NCI-H226 (cell line): ENCODE results near the gene TTLL10.

Experiments used
- DNase-seq: peaks from one replicate; pipeline ENCODE4 v3.0.0-alpha.2; 2015

Gene TTLL10, protein sequence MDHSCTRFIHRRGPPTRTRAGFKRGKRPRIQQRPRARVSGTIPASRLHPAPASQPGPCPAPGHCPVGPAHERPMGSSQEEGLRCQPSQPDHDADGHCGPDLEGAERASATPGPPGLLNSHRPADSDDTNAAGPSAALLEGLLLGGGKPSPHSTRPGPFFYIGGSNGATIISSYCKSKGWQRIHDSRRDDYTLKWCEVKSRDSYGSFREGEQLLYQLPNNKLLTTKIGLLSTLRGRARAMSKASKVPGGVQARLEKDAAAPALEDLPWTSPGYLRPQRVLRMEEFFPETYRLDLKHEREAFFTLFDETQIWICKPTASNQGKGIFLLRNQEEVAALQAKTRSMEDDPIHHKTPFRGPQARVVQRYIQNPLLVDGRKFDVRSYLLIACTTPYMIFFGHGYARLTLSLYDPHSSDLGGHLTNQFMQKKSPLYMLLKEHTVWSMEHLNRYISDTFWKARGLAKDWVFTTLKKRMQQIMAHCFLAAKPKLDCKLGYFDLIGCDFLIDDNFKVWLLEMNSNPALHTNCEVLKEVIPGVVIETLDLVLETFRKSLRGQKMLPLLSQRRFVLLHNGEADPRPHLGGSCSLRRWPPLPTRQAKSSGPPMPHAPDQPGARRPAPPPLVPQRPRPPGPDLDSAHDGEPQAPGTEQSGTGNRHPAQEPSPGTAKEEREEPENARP

DNA sequence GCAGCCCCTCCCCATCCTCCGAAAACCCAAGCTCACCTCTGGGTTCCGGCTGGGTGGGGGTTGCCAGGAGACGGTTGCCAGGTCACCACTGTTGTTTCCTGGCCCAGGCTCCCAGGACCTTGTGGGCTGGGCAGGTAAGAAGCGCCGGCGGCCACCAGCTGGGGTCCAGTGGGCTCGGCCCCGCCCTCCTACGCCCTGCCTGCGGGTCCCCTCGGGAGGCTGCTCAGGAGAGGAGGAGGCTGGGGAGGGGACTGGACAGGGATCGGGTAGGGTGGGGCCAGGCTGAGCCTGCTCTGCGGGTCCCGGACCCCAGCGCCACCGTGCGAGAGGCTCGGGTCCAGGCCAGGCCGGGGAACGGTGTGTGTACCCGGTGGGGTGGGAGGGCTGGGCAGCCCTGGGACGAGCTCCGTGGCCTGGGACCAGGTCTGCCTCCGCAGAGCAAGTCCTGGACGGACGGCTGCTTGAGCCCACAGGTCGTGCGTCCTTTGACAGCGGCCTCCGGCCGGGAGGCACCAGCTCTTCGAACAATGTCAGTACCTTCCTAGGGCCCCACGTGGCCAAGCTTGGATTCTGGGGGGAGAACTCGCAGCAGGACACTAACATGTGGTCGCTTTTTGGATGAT is at the start of gene TTLL10:
TSS of gene TTLL10 (plus strand) at position 88 of the 623 bp plus-strand sequence. CDS start 5,336 bp downstream, outside the sequence.
- no peak for DNase-seq

DNA sequence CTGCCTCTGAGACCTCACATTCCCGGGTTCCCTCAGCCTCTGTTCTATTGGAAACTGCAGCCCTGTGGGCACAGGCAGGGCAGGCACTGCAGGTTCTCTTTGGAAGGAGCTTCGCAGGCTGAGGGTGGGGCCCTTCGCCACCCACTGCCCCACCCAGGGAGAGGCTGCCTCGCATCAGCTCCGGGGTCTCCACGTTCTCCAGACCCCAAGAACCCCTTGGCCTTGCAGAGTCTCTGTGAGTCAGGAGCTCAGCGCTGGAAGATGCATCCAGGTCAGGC is 49.2 kb upstream of the TTLL10 start:
- DNase-seq = no peak

DNA sequence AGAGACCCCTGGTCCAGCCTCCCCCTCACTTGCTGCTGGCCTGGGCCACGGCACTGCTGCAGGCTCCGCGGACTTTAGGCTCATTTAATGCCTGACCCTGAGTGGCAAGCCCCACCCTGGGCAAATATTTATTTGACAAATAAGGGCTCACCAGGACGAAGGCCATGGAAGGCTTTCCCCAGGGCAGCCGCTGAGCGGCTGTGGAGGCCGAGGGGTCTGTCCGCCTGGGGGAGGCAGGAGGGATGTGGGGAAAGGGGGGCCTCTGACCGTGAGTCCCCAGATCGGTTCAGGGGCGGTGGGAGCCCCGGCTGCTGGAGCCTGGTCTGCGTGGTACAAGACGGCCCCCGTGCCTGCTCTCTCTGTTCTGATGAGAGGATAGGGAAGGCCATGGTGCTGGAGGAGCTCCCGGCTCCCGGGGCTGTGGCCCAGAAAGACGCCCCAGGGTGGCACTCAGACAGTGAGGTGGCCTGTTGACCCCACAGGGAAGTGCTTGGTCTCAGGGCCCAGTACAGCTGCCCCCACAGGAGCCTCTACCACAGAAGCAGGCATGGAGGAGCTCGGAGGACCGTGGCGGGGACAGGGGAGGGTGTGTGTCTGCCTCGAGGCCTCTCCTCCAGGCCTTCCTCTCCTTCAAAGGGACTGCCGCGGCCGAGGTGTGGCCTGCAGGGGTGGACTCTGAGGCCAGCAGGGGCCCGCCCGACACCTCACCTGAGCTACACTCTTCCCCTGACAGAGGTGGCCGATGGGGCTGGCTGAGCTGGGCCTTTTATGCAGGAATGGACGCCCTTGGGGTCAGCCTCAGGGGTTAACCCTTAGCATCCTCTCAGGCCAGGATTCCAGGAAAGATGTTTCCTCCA is 48.7 kb upstream of the TTLL10 start:
- DNase-seq = no peak

DNA sequence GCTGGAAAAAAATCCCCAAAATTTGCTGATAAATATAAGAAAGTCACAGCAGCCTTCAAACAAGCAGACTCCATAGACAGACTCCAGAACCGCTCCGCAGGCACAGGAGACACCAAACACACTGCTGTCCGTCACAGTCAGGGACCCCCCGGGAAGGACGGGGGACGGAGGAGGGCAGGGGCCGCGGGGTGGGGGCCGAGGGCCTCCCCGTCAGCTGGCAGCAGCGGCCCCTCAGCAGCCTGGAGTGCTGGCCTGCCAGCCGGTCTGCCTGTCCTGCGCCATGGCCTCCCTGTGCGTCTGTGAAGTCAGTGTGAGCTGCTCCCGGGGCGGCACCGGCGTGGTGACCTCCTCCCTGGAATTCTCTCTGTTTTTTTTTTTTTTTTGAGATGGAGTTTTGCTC is 47.7 kb upstream of the TTLL10 start:
- DNase-seq = no peak

DNA sequence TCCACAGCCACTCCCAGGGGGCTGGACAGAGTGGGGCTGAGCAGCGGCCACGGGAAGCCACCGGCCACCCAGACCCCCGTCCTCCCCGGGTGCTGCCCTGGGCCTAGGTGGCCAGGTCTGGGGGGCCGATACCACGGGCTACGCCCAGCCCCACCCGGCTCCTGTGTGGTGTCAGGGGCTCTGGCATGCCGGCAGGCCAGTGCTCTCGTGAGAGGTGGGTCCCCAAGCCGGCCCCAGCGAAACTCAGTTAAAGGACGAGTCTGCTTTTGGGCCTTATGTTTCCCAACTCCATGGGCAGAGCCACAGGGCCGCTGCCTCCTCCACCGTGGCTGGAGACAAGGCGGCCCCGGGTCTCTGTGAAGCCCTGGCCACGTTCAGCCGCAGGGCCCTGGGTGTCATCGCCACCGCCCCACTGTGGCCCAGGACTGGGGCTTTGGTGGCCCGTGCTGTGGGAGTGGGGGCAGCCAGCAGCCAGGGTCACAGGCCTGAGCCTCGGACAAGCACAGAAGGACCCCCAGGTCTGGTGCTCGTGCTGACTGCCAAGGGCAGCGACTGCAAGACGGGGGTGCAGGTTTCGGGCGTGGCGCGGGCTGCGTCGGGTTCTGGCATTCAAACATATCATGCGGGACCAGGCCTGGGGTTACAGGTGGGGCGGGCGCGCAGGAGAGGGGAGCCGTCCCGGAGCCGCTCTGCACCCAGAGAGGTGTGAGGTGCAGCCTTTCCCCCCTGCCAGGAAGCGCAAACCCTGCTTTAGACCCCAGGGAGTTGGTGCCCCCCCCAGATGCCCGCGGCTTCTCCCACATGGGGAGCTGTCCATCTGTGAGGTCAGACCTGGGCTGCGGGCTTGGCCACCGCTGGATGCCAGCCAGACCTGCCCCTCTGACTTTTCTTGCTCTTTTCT is 45.9 kb upstream of the TTLL10 start:
- DNase-seq = no peak

DNA sequence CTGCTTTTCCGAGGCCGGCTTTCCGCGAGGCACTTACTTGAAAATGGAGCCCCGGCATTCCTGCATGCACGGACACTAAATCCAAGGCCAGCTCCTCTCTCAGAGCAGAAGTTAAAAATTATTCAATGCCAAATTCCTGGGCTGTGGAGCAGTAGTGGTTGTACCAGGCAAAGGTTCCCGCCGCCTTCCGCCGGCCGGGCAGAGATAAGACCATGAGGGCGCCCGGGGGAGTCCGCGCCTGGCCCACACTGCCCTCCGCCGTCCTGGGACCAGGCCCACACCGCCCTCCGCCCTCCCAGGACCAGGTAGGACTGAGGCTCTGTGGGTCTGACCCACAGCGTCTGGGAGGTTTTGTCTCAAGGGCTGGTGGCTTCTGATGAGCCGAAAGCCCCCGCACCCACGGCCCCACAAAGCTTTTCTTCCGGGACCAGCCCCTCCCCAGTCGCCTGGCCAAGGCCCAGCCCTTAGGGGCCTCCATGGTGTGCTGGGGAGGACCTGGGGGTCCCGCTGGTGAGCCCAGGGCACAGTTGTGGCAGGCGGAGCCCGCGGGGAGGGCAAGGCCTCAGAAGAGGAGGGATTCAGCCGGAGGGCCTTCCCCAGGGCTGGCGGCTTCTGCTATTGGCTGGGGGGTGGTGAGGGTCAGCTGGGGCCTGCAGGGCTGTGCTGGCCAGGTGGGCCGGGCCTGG is 45.1 kb upstream of the TTLL10 start:
- DNase-seq = peak; percentile 80

DNA sequence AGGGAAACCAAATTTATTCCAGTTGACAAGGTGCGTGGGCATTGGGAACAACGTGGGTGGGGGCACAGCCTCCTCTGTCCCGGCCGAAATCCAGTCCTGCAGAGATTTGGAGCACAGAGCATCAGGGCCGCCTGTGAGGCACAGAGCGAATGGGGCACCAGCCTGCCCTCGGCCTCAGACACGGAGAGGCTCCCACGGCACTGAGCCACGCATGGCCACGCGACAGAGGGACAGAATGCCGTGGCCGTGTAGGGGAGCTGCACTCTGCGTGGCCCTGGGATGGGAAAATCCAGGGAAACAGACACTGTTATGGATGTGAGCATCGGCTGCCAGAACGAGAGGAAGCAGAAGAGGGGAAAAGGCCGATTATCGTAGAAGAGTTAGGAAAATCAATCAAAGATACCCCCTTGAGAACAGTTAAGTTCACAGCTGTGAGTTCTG is 44.3 kb upstream of the TTLL10 start:
- no peak for DNase-seq

DNA sequence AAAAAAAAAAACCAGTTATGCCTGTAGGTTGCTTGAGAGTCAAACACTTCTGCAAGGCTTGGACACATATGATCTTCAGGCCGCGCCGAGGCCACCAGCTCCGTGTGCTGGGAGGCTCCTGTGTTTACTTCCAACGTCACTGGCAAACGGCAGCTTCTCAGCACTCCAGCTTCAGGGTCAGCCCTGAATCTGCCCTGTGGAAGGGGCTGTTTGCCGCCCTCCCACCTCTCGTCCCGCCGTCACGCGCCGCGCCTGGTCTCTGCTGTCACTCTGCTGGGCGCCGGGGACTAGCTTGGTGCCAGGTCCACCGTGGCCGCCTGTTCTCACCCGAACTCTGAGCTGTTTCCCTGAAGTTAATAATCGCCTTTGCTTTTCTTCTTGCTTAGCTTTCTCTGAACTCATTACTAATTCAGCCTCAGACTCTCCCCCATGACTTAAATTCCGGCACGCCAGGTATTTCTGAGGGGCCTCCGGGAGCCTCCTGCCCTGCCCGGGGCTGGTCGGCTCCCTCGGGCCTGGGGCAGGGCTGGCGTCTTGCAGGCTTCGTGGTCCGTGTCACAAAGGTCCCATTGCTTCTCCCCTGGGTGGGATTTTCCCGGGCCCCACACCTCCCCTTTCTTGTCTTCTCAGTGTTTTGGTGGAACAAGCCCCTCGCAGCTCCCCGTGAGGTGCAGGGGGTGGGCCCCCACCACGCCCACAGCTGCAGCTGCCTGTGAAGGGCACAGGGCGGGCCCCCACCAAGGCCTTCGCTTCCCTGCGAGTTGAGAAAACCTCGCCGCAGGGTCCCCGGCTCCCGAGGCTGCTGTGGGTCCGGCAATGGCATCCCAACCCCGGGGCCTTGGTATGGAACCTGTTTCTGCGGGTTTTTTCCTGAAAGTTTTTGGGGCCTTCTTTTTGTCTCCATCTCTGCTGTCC is 43.2 kb upstream of the TTLL10 start:
- no peak for DNase-seq

DNA sequence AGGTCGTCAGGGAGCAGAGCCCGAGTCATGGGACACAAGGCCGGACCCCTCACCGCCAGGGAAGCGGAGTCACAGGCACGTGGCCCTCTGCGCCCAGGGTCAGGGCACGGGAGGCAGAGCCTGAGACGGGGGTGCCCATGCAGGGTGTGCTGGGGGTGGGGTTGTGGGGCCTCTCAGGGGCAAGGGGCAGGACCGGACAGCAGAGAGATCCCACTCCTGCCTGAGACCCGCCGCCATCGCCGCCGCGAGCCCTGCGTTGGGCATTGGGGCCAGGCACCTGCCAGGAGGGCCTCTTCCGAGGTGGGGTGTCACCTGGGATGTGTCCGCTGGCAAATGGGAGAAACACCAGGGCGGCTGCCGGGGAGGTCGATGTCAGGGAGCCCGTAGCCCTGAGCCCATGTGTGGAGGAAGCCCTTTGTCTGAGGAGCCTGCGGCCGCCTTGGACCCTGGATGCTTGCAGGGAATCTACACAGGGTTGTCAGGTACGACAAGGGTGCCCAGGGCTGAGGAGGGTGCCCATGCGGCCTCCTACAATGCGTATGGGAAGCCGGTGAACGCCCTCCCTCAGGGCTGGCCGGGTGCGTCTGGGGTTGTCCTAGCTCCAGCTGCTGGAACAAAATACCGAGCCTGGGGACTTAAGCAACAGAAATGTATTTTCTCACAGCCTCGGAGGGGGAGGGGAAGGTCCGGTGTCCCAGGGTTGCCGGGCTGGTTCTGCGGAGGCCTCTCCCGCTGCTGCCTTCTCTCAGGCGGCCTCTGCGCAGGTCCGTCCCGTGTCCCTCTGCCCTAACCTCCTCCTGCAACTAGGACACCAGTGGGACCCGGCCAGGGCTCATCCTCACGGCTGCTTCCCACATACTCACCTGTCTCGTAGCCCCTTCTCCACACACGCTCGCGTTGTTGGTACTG is 41.4 kb upstream of the TTLL10 start:
- DNase-seq = no peak

DNA sequence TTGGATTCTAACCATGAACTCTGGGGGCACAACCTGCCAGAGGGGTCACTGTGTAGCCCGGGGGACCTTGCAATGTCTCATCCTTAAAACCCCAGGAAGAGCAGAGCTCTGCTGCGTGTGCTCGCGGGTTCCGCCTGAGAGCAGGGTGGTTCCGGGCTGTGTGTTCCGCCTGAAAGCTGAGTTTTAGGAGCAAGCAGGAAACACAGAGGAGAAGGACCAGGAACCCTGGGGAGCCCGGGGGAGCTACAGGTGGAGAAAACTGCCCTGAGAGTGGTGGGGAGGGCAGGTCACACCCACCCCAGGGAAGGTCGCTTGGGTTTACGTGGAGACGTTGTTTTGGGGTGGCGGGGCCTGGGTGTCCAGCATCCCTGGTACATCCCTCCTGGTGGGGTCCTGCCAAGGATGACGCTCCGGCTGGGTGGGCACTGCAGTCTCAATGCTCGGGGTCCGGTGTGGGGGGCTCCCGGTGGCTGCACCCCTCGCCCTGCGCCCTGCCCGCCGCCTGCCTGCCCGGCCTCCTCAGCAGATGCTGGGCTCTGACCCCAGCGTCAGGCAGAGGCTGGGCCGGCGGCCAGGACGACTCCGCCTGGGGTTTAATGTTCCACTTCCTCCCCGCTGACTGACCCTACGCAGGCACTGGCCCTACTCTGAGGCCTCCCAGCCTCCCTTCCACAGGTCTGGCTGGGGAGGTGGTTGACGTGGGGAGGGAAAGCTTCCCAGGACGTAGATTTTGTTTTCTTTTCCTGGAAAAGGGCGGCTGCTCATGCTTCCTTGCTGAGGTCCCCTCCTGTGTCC is 40.5 kb upstream of the TTLL10 start:
- DNase-seq = no peak

DNA sequence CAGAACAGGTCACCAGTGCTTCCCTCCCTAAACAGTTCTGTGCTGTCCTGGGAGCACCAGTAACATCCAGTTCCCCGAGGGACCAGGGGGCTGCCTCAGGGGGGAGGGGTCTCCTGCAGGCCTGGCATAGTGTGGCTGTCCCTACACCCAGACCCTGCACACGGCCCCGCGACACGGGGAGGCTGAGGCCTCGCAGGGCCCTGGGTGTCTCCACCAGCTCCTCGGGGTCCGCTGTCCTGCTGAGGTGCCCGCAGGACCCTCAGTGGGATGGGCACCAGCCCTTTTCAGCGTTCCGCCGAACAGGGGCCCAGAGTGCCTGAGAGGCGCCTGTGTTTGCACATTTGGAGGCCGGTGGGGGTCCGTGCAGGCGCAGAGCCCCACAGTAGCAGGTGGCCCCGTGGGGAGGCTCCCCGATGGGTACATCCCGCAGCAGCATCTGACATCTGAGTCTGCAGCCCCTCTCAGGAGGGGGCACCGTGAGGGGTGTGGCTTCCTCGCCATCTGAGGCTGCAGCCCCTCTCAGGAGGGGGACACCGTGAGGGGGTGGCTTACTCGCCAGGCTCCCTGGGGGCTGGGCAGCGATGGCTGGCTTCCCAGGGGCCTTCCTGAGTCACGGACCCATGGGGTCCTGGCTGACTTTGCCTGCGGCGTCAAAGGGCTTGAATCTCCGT is 39.2 kb upstream of the TTLL10 start:
- DNase-seq = no peak

DNA sequence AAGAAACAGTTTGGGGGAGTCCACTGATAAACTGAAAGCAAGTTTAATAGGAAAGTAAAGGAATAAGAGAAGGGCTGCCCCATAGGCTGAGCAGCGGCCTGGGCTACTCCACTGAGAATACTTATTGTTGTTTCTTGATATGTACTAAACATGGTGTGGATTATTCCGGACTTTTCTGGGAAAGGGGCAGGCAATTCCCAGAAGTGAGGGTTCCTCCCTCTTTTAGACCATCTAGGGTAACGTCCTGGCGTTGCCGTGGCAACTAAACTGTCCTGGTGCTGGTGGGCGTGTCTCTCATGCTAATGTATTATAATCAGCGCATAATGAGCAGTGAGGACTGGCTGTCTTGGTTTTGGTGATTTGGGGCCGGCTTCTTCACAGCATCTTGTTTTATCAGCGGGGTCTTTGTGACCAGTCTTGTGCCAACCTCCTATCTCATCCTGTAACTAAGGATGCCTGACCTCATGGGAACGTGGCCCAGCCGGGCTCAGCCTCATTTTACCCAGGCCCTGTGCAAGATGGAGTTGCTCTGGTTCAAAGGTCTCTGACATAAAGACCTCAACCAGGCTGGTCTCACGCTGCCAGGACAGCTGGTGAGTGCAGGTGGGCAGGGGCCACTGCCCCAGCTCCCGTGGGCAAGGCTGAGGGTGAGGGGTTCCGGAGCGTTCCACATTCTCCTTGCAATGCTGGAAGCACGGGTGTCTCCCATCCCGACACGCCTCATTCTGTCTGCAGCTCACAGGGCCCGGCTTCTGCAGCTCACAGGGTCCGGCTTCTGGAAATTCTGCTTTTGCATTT is 38.1 kb upstream of the TTLL10 start:
- DNase-seq = no peak

DNA sequence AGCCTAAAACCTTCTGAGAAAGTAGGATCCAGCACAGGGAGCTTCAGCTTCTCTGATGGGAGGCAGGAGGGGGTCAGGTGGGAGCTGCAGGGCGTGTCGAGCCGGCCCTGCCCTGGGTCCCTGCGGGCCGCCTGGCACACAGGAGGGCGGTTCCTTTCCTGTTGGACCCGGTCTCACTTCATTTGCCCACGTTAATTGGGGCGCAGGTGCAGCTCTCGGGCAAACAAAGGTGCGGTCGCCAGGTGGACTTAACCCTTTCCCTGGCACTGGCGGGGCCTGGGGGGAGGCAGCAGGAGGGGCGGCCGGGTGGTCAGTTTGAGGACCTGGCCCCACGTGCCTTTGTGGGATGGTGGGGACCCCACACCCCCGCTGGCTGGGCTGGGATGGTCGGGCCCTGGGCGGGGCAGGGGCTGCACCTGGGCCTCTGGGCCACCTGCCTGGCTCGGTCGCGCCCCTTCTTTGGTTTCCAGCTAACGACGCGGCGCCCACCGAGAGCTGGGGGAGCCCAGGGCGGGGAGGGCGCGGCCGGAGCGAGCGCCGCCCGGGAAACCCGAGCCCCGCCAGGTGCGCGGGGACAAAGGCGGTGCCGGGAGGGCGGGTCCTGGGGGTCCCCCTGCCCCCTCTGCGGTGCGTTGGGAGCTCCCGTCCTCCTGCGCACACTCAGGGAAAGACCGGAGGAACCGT is 37.0 kb upstream of the TTLL10 start:
- DNase-seq = no peak

DNA sequence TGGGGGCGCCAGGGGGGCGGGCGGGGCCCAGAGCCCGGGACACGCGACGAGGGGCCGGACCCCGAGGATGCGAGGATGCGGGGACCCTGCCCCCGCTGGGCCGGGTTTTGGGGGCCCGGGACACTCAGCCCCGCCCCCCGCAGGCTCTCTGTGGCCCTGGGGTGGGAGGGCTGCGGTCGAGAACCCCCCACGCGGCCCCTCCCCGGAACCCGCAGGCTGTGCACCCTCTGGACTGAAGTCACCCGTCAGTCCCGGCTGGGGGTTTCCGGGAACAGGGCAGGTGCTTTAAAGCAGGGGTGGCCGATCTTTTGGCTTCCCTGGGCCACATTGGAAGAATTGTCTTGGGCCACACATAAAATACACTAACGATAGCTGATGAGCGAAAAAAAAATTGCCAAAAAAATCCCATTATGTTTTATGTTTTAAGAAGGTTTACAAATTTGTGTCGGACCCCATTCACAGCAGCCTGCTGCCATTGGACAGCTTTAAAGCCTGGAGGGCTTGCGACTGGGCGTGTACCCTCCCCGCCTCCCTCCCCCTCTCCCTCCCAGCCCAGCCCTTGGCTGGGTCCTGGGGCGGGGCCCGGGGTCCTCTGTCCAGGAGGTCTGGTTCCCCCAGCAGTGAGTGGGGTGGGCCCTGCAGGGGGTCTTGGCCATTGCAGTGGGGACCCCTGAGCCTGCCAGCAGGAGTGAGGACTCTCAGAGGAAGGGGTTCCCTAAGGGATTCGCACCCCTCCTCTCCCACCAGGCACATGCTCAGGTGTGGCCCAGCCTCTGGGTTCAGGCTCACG is 36.2 kb upstream of the TTLL10 start:
- DNase-seq = no peak

DNA sequence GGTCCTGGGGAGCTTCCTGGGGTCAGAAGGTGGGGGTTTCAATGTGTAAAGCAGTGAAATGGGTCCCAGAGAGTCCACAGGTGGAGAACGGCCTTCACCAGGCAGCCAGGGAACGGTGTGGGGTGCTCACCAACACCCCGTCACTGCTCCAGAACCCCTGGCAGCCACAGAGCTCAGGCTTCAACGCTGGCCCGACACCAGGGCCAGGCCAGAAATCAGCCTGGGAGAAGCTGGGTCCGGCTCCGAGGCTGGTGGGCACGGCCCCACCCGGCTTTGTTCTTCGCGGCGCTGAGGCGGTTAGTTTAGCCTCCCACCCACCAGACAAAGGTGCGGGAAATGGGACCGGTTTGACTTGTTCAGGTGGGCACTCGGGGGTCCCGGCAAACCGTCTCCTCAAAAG is 33.0 kb upstream of the TTLL10 start:
- no peak for DNase-seq
